ENCODE results near the gene ZSCAN25.
"Not testable (repeated sequence)": the region's sequence is repeated elsewhere in the genome, so short reads cannot be mapped to it uniquely, and the experiment has no call there.

The ZSCAN25 gene

DNA sequence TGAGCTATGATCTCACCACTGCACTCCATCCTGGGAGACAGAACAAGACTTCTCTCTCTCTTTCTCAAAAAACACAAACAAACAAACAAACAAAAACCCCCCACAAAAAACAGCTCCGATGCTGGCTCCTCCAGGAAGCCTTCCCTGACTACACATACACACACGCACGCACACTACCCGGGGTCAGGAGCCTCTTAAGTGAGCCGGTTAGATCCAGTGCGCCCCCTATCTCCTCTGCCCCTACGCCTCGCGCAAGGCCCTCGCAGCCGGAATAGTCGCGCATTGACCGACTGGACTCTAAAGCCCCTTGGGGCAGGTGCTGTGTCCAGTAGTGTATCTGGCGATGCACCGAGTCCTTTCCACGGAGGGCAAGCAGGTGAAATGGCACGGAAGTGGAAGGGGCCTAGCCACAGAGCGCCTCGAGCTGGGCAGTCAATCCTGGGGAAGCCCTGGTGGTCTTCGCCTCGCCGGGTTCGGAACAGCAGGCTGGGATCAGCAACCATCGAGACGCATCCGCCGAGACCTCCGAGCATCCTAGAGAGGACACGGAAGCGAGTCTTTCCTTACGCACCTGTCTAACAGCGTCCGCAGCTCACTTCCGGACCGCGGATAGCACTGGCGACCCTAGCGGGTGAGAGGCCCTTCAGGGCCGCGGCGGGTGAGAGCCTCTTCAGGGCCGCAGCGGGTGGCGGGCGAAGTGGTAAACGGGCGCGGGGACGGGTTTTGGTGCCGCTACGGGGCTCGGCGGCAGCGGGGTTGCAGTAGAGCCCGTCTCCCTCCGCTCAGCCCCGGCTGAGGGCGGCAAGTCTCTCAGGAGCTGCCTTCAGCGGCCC lies at the start of gene ZSCAN25:
ZSCAN25 (plus strand) TSS at position 588 of the 833 bp plus-strand sequence. CDS start 2,661 bp downstream, outside the sequence.
- DNase-seq = peak; percentile 86

DNA sequence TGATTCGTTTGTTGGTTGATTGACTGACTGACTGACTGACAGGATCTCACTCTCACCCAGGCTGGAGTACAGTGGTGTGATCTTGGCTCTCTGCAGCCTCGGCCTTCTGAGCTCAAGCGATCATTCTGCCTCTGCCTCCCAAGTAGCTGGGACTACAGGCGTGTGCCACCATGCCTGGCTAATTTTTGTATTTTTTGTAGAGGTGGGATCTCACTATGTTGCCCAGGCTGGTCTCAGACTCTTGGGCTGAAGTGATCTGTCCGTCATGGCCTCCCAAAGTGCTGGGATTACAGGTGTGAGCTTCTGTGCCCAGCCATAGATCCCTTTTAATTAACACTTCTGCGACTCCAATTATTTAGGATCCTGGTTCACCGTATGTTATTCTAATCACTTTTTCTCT lies 48.0 kb upstream of the ZSCAN25 start:
- DNase-seq = not testable (repeated sequence)

DNA sequence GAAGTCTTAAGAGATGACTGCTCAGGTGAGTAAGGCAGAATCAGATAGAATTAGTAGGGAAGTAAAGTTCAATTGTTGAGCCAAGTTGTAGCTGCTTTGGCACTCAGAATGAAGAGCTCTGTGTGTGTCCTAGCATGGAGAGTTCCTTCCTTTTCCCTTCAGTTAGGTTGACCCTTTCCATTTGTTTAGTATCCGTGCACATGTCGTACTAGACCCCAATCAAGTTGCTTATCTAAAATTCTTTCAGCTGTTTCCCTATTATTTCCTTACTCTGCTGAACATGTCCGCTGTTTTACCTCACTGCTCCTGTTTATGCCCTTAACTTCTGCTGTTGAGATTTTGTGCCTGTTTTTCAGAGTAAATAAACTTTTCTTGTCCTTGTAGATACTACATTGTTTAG lies 45.0 kb upstream of the ZSCAN25 start:
- no peak for DNase-seq

DNA sequence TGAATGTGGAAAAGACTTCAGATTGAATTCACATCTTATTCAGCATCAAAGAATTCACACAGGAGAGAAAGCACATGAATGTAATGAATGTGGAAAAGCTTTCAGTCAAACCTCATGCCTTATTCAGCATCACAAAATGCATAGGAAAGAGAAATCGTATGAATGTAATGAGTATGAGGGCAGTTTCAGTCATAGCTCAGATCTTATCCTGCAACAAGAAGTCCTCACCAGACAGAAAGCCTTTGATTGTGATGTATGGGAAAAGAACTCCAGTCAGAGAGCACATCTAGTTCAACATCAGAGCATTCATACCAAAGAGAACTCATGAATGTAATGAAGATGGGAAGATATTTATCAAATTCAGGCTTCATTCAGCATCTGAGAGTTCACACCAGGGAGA lies 43.5 kb upstream of the ZSCAN25 start:
- no peak for DNase-seq

DNA sequence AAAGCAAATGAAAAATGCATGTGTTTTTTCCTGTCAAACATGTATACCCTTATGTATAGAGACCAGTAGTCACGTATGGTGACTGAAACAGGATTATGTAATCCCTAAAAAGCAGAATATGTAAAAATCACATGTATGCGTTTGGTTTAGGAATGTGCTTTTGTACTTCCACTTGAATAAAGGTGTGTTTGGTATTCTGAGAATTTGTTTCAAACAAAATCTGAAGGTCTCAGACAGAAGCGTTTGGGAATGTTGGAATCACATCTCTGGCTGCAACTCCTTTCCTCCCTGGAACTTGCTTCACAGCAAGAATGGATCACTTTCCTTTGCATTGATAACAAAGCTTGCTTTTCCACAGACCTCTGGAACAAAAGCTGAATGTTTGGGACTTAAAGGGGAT lies 40.5 kb upstream of the ZSCAN25 start:
- DNase-seq = no peak

DNA sequence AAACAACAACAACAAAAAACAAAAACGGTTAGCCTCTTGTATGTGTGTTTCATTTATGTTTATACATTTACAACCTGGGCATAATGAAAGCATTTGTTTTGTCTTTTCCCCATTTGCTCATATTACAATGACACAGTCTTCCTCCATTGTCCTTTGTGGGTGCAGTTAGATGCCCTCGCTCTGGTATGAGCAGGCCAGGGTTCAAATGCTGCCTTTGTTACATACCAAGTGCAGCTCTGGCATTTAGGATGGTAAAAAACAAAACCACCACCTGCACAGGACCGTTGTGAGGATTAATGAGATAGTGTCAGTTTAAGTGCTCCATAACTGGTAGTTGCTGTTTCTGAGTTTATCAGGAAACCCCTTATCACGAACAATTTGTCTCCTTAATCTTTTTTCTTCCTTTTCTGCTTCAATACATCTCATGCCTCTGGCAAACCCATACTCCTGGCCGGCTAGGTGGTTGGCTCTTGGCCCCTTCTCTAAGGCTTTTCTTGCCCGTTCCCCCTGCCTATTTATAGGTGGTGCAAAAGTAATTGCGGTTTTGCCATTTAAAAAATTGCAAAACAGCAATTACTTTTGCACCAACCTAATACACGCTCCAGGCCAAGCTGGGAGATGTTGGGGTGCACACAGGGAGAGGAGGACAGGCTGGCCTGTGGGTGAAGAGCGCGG lies 37.3 kb upstream of the ZSCAN25 start:
- no peak for DNase-seq

DNA sequence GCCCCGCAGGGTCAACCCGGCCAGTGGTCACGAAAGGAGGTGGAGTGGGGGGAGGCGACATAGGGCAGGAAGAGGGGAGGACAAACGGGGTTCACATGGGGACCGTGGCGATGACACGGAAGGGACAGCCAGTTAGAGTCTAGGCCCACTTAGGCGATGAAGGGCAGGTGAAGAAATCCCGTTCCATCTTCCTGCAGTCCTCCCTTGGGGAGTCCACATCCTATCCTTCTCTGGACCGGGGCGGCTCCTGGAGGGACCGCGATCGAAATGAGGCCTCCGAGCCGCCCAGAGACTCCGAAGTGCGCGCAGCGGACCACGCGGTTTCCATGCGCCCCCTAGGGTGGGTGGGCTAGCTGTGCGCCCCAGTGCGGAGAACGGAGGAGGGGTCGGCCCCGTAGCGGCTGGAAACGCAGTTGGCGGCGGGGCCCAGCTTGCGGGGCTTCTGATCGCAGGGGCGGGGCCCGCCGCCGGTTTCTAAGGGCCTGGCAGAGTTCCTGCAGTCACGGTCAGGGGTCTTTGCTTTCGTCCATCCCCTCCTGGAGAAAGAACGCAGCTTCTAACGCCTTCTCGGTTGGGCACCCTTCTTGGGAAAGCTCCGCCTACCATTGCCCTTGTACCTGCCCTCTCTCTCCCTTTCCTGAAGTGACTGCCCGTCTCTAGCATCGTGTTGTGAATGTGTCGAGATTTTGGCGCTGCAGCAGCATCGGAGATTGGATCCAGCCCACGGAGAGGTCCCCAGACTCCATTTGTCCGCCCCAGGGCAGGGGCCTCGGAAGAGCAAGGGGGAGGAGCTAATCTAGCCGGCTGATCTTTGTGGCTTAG lies 36.6 kb upstream of the ZSCAN25 start:
- peak; percentile 41 for DNase-seq

DNA sequence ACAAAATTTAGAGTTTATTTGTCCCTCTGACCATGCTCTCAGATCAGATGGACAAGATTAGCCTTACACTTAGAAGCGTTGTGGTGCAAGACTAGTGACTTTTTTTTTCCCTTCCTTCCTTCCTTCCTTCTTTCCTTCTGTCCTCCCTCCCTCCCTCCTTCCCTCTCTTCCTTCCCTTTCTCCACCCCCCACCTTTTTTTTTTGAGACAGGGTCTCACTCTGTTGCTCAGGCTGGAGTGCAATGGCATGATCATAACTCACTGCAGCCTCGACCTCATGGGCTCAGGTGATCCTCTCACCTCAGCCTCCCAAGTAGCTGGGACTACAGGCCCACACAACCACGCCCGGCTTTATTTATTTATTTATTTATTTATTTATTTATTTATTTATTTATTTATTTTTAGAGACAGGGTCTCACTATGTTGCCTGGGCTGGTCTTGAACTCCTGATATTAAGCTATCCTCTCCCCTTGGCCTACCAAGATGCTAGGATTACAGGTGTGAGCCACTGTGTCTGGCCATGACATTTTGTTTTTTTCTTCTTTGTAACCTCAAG lies 35.9 kb upstream of the ZSCAN25 start:
- not testable (repeated sequence) for DNase-seq

DNA sequence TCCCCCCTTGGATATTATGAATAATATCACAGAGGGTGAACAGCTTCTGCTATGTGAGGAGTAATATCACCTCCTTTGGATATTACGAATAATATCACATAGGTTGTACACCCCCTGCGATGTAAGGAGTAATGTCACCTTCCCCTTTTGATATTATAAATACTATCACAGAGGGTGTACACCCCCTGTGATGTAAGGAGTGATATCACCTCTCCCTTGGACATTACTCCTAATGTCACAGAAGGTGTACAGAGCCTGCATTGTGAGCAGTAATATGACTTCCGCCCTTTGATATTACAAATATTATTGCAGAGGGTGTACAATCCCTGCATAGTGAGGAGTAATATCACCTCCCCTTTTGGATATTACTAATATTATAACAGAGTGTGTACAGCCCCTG lies 27.9 kb upstream of the ZSCAN25 start:
- DNase-seq = no peak

DNA sequence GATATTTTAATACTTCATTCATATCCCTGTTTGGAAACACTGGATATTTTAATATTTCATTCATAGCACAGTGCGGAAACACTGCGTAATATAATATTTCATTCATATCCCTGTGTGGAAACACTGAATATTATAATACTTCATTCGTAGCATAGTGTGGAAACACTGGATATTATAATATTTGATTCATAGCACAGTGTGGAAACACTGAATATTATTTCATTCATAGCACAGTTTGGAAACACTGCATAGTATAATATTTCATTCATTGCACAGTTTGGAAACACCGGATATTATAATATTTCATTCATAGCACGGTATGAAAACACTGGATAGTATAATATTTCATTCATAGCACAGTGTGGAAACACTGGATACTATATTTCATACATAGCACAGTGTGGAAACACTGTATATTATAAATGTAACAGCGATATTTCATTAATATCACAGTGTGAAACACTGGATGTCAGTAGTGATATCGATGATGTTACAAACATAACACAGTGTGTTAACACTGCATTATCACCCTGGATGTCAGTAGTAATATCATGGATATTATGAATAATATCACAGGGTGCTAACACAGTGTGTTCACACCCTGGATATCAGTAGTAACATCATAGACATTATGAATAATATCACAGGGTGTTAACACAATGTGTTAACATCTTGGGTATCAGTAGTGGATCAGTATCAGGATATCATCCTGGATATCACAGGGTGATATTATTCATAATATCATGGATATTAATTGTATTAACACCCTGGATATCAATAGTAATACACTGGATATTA lies 21.6 kb upstream of the ZSCAN25 start:
- no peak for DNase-seq

DNA sequence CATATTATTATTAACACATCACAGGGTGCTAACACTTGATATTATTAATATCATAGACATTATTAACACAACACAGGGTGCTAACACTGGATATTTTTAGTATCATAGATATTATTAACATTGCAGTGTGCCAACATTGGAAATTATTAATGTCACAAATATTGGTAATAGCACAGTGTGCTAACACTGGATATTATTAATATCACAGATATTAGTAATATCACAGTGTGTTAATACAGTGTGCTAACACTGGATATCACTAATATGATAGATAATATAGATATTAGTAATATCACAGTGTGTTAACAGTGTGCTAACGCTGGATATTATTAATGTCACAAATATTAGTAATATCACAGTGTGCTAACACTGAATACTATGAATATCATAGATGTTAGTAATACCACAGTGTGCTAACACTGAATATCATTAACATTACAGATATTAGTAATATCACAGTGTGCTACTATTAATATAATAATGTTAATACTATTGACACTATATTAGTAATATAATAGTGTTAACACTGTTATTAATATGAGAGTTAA lies 20.3 kb upstream of the ZSCAN25 start:
- no peak for DNase-seq

DNA sequence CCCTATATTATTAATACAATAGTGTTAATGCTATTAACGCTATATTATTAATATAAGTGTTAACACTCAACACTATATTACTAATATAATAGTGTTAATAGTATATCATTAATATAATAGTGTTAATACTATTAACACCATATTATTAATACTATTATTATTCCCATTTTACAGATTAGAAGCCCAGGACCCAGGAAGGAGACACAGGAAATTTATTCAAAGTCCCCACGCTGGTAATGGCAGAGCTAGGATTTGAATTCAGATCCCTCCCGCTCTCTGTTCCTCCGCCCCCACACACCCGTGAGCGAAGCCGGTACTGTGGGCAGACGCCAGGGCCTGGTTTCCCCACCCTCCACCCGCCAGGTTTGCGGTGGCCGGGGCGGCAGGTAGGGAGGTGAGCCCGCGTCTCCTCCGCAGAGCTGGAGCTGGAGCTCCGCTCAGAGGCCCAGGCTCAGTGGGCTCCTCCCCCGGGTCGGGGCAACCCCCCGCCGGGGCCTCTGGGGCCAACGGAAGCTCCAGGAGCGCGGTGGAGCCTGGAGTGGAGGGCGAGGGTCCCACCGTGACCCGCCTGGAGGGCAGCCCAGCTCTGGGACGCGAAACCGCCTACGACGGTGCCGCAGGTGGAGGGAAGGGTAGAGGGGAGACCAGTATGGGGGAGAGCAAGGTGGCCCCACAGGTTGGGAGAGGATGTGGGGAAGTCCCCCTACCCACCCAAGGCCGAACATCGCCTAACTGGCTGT lies 18.8 kb upstream of the ZSCAN25 start, which contains the start of gene TMEM225B:
TMEM225B (plus strand) TSS at position 506 of the 740 bp plus-strand sequence. CDS start 6,122 bp downstream, outside the sequence.
- DNase-seq = no peak

DNA sequence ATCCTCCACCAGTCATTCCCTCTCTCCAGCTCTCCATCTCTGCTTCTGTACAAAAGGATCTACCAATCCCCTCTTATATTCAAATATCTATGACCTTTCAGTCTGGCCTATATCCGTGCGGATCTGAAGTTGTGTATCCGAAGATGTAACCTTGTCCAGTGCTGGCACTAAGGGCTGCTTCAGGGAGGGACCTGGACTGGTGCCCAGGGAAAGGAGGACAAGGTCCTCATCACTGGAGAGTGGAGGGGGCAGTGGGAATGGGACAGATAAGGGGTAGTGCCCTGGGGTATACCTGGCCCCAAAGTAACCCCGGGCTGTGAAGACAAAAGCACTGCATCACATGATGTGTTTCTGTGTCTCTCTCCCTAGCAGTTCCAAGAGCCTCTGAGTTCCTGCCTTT lies 16.9 kb upstream of the ZSCAN25 start:
- DNase-seq = no peak

DNA sequence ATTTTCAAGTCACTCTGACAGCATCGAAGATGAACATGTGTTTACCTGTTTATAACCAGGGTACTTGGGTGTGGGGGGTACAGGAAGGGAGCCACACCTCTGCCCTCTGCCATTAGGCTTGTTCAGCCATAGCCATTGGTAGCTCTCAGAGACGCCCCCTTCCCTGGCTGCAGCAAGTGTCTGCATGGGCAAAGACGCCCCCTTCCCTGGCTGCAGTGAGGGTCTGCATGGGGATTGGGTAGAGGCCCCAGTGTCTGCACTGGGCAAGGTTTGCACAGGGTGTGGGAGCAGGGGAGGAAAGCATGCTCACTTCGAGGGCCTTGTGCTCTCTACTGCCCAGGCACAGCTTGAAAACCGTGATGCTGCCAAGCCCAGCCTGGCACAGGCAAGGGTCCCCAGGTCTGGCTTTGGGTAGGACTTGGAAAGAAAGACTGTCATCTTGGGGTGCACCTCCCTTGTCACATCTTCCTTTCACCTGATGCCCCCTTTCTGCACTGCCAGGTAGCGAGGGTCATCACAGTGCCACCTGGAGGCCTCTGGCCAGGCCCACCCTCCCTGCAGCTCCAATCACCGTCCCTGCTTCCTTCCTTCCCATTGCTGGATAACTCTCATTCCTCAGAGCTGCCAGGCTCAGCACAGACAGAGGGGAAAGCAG lies 15.0 kb upstream of the ZSCAN25 start:
- DNase-seq = no peak

DNA sequence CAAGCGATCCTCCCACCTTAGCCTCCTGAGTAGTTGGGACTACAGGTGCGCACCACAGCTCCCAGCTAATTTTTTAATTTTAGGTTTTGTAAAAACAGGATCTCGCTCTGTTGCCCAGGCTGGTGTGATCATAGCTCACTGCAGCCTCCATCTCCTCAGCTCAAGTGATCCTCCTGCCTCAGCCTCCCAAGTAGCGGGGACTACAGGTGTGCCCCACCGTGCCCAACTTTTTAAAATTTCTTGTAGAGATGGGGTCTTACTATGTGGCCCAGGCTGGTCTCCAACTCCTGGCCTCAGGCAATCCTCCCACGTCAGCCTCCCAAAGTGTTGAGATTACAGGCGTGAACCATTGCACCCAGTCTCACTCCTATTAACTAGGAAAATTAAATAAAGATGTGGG lies 11.2 kb upstream of the ZSCAN25 start:
- no peak for DNase-seq

DNA sequence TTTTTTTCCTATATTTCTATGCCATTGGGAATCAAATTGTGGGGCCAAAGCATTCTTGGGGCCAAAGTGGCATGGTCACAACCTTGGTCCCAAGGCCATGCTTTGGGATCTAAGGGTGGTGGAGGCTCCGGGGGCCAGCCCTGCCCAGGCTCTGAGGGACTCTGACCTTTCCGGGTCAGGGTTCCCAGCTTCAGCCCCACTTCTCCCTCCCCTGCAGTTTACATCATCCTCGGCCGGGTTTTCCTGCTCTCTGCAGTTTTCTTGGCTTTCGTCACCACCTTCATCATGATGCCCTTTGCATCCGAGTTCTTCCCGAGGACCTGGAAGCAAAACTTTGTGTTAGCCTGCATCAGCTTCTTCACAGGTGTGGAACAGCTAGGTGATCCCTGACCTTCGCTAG lies 10.2 kb upstream of the ZSCAN25 start:
- DNase-seq = no peak

DNA sequence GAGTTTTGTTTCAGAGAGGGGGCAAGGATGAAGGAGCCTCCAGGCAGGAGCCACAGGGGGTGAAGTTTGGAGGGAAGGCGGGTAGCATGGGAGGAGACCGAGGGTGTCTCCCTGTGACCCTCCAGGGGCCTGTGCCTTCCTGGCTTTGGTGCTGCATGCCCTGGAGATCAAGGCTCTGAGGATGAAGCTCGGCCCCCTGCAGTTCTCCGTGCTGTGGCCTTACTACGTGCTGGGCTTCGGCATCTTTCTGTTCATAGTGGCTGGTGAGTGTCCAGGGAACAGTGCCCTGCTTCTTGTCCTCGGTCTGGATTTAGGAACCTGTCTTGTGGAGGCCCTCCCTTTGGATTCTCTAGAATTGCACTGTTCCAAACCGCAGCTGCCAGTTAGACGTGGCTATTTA lies 9.2 kb upstream of the ZSCAN25 start:
- DNase-seq = no peak

DNA sequence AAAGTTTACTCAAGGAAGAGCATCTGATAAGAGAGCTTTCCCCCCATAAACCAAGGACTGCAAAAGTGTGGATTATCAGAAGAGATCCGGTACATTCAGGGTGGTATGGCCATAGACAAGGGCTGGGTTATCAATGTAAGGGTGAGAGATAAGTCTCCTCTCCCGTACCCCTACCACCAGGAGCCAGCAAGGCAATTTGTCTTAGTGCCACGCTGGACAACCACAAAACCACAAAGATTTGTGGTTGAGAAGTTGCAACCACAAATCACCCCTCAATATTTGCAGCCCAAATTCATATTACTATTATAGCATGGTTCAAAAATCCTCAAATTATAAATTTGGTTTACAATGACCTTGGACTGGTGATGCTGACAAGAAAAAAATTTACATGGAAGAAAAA lies 2.3 kb upstream of the ZSCAN25 start:
- DNase-seq = no peak

DNA sequence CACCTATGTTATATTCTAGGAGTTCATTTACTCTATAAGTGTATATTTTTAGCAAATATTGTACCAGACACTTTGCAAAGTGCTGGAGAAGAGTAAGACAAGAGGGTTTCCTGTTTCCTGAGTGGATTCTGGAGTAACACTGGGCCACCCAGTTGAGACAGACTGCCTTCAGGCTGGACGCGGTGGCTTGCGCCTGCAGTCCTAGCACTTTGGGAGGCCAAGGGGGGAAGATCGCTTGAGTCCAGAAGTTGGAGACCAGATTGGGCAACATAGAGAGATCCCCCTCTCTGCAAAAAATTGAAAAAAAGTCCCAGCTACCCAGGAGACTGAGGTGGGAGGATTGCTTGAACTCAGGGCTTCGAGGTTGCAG lies 772 bp upstream of the ZSCAN25 start:
- no peak for DNase-seq

DNA sequence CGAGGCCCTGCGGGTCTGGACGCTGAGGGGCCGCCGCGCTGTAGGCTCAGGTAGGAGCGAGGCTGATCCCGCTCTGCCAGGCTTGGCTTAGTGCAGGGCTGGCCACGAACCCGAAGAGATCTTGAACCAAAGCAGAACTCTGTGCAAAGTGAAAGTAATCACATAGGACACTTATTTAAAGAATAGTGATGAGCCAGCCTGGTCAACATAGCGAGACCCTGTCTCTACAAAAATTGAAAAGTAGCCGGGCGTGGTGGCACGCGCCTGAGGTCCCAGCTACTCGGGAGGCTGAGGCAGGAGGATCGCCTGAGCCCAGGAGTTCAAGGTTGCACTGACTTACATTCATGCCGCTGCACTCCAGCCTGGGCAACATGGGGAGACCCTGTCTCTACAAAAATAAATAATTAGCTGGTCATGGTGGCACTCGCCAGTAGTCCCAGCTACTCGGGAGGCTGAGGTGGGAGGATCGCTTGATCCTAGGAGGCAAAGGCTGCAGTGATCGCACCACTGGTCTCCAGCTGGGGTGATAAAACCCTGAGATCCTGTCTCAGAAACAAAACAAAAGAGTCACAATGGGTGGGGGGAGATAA lies 541 bp downstream of the ZSCAN25 start:
- DNase-seq = no peak

Measured in DMS79 (cell line).